ENCODE results near the gene SYNGR2.

Gene SYNGR2, protein sequence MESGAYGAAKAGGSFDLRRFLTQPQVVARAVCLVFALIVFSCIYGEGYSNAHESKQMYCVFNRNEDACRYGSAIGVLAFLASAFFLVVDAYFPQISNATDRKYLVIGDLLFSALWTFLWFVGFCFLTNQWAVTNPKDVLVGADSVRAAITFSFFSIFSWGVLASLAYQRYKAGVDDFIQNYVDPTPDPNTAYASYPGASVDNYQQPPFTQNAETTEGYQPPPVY

DNA sequence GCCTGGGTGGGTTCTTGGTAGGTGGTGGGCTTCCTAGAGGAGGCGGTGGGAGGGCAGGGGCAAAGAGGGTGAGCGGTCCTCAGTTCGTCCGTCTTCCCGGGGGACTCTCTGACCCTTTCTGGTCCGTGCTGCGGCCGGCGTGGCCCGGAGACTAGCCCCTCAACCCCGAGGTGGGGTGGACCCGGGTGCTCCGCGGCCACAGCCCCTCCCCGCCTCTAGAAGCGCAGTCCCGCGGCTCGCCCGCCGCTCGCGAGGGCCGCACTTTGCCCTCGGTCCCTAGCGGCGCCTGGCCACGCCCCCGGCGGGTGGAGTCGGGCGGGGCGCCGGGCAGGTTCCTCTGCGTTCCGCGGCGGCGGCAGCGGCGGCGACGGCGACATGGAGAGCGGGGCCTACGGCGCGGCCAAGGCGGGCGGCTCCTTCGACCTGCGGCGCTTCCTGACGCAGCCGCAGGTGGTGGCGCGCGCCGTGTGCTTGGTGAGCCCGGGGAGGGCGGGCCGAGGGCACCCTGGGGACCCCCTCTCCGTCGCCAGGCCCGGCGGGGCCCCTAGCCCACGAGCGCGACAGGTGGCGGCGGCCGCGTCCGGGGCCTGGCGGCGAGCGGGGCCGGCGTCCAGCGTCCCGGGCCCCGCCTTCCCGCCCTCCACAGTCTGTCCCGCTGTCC is at the start of gene SYNGR2:
Gene SYNGR2, plus strand, starts transcription at position 340 of the 661 bp plus-strand sequence. Its CDS starts 36 bp downstream, at position 376.
- peak; percentile 74 for DNase-seq (ENCODE audit: low spot score)

DNA sequence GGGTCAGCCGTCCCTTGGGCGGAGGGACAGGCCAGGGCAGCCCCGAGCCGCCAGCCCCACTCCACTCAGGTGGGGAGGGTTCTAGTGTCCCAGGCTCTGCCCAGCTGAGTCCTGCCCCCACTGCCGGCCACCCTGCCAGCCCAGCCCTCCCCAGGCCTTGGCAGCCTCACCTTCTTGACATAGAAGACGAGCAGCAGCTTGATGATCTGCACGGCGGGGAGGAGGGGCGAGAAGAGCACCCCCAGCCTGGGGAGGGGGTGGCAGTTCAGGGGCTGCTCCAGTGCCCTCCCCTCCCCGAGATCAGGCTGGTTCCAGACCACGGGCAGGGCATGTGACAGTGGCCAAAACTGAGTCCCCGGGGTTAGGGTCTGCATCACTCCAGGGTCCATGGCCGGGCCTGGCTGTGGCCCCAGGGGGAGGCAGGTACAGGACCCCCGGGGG is 49.6 kb upstream of the SYNGR2 start:
- DNase-seq (ENCODE audit: low spot score): no peak

DNA sequence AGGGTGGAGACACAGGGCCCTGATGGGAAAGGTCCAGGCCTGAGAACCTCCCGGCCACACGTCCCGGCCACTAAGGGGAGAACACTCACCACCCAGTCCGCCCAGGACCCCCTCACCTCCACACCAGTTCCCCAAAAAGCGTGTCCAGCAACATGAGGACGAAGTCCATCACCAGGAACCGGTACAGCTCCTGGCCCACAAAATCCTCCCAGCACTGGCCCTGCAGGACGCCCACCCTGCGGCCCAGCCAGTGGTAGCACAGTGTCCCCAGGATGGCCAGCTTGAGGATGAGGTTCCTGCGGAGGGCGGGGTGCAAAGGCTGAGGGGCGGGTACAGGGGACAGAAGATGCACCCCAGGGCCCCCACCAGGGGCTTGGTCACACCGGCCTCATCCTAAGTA is 47.8 kb upstream of the SYNGR2 start:
- DNase-seq (ENCODE audit: low spot score): no peak

DNA sequence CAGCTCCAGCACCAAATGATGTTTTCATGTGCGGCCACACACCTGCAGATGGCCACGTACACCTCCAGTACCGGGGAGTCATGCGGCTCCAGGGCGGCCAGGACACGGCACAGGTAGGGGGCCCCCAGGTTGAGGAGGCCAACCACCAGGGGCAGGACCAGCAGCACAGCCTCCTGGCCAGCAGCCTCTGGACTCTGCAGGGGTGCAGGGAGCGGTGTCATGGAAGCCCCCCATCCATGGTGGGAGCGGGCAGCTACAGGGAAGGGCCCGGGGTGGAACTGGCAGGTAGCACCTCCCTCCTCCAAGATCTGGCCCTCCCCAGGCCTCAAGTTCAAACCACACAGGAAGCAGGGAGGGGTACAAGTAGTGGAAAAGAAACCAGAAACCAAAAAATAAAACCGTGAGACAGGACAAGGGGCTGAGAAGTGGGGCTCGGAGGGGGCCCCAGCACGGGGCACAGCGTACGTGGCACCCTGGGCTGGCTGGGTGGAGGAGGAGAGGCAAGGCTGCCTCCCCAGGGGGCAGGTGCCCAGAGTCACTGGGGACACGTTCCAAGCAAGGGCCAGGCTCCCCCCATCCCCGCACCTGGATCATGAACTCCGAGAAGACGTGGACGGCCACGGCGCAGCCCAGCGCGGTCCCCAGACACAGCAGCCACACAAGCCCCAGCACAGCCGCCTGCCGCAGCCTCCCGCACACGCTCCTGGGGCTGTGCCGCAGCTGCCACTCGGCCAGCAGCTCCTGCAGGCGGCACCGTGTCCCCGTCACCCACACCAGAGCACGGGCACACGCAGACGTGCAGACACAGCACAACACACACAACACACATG is 47.2 kb upstream of the SYNGR2 start:
- DNase-seq (ENCODE audit: low spot score): no peak

DNA sequence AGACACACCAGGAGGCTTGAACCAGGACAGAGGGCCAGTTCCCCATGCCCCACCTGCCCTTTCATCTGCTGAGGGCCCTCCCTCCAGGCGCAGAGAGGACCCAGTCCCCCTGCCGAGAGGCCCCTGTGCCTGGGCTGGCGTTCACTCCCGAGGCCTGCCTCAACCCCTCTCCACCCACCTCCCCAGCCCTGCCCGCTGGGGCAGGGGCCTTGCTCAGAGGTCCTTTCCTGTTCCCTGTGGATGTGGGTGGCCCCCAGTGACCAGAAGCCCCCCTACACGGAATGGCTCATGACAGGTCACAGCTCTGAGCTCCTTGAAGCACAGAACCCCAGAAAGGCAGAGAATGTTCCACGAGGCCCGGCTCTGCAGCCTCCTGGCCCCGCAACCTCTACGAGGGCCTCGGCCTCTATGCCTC is 46.6 kb upstream of the SYNGR2 start:
- no peak for DNase-seq (ENCODE audit: low spot score)

DNA sequence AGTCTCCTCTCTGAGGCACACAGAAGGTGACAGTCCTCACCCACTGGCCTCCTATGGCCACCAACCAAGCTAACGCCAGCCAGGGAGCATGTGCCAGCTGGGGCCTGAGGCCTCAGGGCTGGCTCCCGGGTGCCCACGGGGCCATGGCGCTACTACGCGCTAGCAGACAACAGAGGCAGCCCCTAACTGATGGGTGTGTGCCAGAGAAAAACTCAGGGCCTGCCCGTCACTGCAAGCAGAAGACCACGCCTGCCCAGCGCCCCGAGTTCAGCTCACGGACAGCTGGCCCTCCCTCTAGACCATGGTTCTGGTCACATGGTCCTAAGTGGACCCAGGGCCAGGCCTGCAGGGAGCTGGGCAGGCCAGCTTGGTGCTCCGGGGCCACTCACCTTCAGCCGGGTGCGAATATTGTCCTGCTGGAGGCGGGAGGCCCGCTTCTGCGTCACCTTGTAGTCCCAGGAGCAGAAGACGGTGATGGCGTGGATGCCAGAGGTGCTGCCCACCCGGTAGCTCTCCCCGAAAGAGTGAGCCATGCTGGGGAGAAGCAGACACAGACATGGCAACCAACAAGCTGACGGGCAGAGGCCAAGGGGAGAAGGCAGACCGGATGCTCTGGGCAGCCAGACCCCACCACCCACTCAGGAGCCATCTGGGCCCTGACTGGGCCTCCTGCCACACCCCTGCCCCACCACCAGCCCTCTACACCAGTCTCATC is 46.0 kb upstream of the SYNGR2 start:
- DNase-seq (ENCODE audit: low spot score): no peak

DNA sequence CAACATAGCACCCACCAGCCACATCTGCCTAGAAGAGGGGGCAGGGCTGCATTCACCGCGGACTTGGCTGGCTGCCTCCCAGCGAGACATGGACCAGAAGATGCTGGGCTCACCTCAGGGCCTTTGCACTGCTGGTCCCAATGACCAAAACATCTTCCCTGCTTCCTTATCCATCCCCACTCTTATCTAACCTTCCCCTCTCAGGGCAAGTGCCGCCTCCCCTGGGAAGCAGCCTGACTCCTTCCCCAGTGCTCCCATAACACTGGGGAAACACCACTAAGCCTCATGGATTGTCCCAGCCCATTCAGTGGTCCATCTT is 45.5 kb upstream of the SYNGR2 start:
- DNase-seq (ENCODE audit: low spot score): no peak

DNA sequence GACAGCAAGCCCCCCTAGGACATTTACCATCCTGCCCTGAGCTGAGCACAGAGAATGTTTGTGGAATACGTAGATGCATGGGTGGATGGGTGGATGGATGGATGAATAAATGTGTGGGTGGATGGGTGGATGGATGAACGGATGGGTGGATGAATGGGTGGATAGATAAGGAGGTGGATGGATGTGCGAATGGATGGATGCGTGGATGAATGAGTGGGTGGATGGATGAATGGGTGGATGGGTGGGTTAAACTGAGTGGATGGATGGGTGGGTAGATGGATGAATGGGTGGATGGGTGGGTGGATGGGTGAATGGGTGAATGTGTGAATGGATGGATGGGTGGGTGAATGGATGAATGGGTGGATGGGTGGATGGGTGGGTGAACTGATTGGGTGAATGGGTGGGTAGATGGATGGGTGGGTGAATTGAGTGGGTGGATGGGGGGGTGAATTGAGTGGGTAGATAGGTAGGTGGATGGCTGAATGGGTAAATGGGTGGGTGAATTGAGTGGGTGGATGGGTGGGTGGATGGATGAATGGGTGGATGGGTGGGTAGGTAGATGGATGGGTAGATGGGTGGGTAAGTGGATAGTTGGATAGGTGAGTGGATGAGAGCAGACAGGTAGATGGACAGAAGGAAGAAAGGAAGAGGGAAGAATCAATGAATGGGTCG is 45.0 kb upstream of the SYNGR2 start:
- no peak for DNase-seq (ENCODE audit: low spot score)

DNA sequence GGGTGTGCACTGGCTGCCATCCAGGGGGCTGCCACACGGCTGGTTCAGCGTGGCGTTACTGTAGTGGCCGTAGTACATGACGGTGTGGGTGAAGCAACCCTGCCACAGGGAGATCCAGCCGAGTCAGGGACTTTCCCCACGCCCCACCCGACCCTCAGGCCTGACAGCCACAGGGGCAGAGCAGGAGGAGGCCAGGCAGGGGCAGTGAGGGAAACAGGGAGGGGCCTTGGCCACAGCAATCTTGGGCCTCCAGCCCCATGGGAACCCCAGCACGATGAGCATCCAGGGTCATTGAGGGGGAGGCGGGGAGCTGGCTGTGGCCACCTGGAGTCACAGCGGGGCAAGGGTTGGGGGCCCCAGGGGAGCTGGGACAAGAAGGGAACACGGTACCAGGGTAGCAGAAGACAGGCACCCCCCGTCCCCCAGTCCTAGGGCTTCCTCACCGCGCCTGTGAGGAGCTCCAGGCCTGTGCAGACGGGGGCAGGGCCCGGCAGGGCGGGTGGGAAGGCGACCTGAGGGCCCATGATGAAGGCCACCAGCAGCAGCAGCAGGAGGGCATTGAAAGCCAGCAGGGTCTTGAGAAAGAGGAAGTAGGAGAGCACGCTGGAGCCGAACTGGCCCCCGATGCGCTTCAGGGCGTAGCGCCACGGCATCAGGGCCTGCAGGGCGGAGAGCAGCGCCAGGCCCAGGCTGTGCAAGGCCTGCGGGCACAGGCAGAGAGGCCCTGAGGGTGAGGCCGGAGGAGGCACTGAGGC is 44.1 kb upstream of the SYNGR2 start:
- DNase-seq (ENCODE audit: low spot score): no peak

DNA sequence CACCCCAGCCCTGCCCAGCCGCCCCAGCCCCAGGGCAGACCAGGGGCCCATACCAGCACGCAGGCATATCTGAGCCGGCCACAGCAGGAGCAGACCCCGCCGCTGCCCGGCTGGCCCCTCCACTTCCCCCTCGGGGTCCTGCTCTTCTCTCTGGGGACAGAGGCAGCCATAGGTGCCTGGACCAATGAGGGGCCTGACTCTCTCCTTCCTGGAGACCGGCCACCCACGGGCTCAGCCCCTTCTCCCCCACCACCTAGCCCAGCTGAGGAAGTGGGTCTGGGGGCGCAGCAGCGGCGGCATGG is 43.6 kb upstream of the SYNGR2 start:
- no peak for DNase-seq (ENCODE audit: low spot score)

DNA sequence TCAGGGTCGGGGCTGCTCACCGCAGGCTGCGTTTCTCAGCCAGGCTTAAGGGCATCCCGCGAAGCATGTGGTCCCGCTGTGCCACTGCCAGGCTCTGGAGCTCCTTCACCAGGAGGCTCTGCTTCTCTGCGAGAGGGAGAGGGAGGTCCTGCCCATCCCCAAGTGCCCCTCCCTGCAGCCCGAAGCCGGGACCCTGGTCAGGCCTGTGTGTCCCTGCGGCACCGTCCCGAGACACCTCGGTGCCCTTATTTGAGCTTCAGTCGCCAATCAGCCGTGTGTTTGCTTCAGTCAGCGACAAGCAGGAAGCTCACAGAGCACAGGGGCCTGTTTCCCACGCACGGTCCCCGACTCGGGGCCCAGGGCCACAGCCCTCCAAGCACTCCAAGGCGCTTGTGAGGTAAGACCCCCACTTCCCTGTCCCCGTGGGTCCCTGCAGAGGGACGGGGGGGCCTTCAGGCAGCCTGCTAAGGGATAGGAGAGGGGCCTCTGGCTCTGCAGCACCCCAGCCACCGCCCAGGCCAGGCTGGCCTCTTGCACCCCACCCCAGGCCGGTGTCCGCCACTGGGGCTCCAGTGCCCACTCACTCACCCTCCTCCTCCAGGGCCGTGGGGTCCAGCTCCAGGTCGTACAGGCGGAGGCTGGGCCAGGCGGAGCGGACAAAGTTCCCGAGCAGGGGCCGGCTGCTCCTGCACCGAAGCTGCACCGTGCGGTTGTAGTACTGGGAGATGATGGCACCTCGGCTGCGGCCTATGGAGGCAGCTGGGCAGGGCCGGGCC is 43.1 kb upstream of the SYNGR2 start:
- no peak for DNase-seq (ENCODE audit: low spot score)

DNA sequence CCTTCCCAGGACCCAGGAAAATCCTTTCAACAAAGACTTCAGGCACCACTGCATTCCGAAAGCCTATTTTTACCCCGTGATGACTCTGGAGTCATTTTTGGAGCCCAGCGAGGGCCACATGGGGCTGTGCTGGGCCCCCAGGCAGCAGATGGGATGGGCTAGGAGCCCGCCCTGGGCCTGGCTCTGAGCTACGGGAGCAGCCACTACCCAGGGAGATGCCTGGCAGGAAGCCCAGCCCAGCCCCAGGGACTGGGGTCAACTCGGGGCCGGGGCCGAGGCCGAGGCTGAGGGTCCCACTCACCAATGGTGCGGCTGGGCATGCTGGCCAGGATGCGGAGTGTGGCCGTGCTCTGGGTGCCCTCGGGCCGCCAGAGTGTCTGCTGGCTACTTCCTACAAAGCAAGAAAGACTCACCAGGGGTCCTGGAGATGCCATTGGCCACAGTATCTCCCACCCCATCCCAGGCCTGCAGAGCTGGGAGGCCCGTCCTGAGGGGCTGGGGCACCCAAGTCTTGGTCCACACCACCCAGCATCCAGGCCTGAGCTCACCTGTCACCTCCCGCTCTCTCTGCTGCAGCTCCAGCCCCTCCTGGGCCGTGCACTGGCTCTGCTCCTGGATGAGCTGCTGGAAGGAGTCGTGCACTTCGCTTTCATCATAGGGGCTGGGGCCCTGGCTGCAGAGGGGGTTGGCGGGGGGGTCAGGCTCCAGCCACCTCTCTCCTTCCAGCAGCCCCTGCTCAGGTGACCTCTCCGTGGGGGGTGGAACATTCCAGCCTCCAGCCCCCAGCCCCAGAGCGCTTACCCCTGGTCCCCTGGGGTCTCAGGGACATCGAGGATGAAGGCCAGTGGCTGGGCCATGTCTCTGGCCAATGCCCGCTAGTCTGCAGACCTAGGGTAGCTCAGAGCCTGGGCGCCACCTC is 42.1 kb upstream of the SYNGR2 start:
- DNase-seq (ENCODE audit: low spot score): no peak

DNA sequence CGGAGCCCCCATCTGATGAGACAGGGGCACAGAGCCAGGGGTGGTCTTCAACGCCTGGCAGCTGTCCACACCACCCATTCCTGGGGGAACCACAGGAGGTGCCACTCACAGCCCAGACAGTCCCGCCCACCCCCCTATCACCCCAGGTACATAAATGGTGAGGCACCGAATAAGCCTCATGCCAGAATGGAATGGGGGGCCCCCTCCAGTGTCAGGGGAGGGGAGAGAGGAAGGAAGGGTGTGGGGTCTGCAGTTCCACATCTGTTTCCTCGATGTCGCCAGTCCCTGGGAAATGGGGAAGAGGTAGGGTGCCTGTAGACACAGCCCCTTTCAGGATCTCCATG is 41.5 kb upstream of the SYNGR2 start:
- no peak for DNase-seq (ENCODE audit: low spot score)

DNA sequence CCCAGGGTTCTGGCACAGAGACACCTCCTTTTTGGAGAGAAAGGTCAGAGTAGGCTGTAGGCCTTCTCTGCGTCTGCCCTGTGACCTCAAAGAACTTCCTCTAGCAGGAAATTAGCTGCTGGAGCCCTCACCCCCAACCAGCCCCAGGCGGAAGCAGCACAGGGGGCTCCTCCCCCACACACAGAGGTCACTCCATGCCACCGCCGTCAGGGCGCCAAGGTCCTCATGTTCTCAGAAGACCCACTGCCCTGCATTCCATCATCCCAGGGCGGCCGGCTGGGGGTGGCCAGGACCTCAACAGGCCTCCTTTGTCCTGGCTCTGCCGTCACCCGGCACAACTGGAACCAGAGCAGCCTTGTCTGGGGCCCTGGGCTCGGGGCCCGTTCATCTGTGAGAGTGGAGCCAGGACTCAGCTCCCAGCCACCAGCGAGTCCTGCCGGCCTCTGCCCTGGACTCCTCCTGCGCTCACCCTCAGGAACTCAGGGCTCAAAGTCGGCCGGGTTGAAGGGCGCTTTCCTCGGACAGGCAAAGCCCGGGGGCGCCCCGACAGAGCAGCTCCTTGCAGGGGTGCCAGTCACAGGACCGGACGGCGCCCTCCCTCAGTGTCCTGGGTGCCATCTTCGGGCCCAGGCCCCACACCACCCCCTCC is 41.0 kb upstream of the SYNGR2 start:
- DNase-seq (ENCODE audit: low spot score): no peak

DNA sequence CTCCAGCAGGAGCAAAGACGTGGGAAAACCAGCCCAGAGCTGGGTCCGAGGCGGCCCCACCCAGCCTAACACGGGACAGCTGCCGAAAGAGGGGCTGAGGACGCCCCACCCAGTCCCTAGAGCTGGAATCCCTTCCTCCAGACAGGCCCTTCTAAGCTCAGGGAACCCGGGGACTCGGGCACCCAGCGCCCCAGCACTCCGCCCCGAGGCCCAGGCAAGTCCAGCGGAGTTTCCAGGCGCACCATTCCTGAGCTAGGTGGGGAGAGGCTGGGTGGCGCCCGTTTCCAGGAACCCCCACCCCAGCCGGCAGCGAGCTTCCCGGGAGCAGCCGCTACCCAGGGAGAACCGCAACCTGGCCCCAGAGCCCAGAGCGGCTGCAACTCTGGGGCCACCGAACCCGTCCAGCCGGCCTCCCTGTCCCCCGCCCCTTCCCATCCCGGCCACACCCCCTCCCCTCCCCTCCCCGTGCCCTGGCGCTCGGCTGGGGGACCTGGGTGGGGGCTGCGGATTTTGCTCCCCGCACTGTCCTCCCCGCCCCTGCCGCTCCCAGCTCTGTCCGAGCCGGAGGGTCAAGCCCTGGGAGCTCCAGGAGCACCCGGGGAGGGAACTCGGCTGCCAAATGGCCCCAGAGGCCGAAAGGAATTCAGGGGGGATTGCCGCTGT is 40.4 kb upstream of the SYNGR2 start:
- DNase-seq (ENCODE audit: low spot score): no peak

DNA sequence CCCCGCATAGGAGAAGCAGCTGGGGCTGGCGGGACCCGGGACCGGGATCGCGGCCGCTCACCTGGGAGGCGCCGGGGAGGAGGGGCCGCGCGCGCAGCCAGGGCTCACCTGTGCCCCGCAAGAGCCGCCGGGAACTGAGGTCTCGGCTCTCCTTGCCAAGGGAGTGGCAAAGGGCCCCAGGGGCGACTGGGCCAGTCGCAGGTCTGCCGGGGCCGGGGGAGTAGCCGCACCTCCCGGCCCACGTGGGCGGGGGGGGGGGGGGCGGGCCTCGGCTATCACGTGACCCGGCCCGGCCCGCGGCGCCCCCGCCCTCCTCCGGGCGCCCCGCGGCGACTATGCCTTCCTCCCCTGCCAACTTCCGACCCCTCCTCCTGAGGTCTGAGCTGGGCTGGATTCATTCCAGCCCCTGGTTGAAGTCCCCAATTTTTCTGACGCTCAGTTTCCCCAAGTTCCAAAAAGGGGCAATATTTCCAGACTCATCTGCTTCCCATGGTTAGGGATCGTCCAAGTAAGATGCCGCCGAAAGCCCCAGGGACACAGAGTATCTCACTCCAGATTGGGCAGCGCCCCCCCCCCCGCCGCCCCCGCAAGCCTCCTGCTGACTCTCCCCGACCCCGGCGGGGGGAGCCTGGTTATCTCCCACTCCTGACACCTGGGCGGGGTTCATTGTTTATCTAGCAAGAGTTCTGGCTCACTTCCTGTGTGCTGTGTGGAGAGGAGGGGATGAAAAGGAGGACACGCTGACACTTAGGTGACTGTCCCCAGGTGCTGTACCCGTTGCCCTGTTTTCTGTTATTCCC is 39.6 kb upstream of the SYNGR2 start, which contains the start of gene TMC6:
Gene TMC6, minus strand, starts transcription at position 205 of the 800 bp plus-strand sequence. CDS start 1,923 bp downstream, outside the sequence.
- no peak for DNase-seq (ENCODE audit: low spot score)

DNA sequence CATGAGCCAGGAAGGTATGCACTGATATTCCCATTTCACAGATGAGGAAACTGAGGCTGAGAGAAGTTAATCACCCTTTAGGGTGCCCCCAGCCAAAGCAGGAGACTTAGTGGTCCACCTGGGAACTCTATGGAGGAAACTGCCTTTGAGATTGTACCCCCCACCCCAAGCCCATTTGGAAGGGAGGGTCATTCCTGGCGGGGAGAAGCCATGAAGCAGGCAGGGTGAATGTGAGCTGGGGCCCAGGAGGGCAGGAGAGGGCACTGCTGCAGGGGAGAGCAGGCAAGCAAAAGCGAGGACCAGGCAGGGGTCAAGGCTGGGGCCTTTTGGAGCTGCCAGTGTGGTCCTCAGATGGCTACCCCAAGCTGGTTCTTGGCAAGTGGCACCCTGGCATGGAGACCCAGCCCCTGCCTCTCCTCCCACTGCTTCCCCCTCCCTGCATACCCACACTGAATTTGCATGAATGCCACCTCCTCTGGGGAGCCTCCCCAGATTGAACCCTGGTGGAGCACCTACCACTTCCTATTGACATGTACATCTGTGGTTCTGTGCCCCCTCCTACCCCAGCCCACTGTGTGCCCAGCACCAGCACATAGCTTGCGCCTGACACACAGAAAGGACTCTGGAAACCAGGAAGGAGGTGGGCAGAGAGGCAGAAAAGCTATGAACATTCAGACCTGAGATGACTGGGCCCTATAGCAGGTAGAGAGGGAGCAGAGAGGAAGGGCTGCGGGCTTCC is 38.9 kb upstream of the SYNGR2 start:
- DNase-seq (ENCODE audit: low spot score): no peak

All from AG08395 (cell line).